Ishikawa (cell line): Measurements from ENCODE around the gene EPHA8.

ENCODE experiments used
- CEBPB ChIP-seq: IDR thresholded peaks from 2 replicates; pipeline ENCODE4 v1.6.1; 2012
- CREB1 ChIP-seq: IDR thresholded peaks from 2 replicates; pipeline ENCODE4 v1.6.1; 2012; ENCODE audit warnings: low read depth
- EGR1 ChIP-seq: IDR thresholded peaks from 2 replicates; pipeline ENCODE4 v1.6.1; 2012
- EP300 ChIP-seq: IDR thresholded peaks from 2 replicates; pipeline ENCODE4 v1.6.1; 2012; ENCODE audit warnings: borderline replicate concordance
- FOXM1 ChIP-seq: IDR thresholded peaks from 2 replicates; pipeline ENCODE4 v1.6.1; 2012; ENCODE audit warnings: low read depth, borderline replicate concordance
- MAX ChIP-seq: IDR thresholded peaks from 2 replicates; pipeline ENCODE4 v1.6.1; 2012
- NFIC ChIP-seq: IDR thresholded peaks from 2 replicates; pipeline ENCODE4 v1.6.1; 2012
- RAD21 ChIP-seq: IDR thresholded peaks from 2 replicates; pipeline ENCODE4 v1.6.1; 2012; ENCODE audit warnings: low read depth
- TAF1 ChIP-seq: IDR thresholded peaks from 2 replicates; pipeline ENCODE4 v1.6.1; 2012; ENCODE audit warnings: low read depth, mild to moderate bottlenecking
- TCF12 ChIP-seq: IDR thresholded peaks from 2 replicates; pipeline ENCODE4 v1.6.1; 2012; ENCODE audit warnings: low read depth
- TEAD4 ChIP-seq: IDR thresholded peaks from 2 replicates; pipeline ENCODE4 v1.6.1; 2012
- USF1 ChIP-seq: IDR thresholded peaks from 2 replicates; pipeline ENCODE4 v1.6.1; 2012
- YY1 ChIP-seq: IDR thresholded peaks from 2 replicates; pipeline ENCODE4 v1.6.1; 2012; ENCODE audit warnings: low read depth
- ZBTB7A ChIP-seq: IDR thresholded peaks from 2 replicates; pipeline ENCODE4 v1.6.1; 2012; ENCODE audit warnings: low read depth
- TF ChIP-seq, protein P1 (sequence below): IDR thresholded peaks from 2 replicates; pipeline ENCODE4 v1.6.1; 2012; ENCODE audit warnings: low read depth, mild to moderate bottlenecking

Gene EPHA8

DNA sequence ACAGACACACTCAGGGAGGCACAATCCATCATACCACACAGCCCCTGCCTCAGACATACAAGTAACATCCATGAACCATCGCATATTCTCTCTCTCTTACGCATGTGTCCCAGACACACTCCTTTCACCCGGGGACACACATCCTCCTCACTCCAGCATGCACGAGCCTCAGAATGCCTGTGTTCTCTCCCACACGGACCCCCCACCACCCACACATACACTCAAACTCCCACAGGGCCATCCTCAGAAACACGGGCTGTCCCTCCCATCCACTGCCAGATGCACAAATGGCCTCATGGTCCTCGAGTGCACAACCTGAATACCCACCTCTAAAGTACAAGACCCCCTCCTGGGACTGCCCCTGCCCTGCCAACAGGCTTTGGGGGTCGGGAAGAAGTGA, 78.0 kb downstream of the EPHA8 start:
- TF ChIP-seq USF1 (no peak), CEBPB (no peak), ZBTB7A (no peak), EP300 (no peak), FOXM1 (no peak), MAX (no peak), CREB1 (no peak), TEAD4 (no peak), TCF12 (no peak)

- TF ChIP-seq NFIC: peak; percentile 81
- peak; percentile 96 for TF ChIP-seq RAD21
- no peak for TF ChIP-seq YY1
Measured at GRCh38 chr1:22641906-22642636, 78.8 kb downstream of the EPHA8 start.

- TF ChIP-seq TEAD4 (no peak), CEBPB (no peak), USF1 (no peak)
Measured at GRCh38 chr1:22643381-22643780, 80.1 kb downstream of the EPHA8 start, which contains the start of gene C1QC. Gene C1QC (plus strand): TSS chr1:22643633. CDS start chr1:22644024, 391 bp downstream.

GRCh38 chr1:22643928-22644327, 80.6 kb downstream of the EPHA8 start:
- TF ChIP-seq TCF12 (no peak), TAF1 (no peak), USF1 (no peak), CEBPB (no peak), ZBTB7A (no peak), RAD21 (no peak), CREB1 (no peak), NFIC (no peak), FOXM1 (no peak), EGR1 (no peak), YY1 (no peak), EP300 (no peak), MAX (no peak), TEAD4 (no peak)
- TF ChIP-seq, protein P1, sequence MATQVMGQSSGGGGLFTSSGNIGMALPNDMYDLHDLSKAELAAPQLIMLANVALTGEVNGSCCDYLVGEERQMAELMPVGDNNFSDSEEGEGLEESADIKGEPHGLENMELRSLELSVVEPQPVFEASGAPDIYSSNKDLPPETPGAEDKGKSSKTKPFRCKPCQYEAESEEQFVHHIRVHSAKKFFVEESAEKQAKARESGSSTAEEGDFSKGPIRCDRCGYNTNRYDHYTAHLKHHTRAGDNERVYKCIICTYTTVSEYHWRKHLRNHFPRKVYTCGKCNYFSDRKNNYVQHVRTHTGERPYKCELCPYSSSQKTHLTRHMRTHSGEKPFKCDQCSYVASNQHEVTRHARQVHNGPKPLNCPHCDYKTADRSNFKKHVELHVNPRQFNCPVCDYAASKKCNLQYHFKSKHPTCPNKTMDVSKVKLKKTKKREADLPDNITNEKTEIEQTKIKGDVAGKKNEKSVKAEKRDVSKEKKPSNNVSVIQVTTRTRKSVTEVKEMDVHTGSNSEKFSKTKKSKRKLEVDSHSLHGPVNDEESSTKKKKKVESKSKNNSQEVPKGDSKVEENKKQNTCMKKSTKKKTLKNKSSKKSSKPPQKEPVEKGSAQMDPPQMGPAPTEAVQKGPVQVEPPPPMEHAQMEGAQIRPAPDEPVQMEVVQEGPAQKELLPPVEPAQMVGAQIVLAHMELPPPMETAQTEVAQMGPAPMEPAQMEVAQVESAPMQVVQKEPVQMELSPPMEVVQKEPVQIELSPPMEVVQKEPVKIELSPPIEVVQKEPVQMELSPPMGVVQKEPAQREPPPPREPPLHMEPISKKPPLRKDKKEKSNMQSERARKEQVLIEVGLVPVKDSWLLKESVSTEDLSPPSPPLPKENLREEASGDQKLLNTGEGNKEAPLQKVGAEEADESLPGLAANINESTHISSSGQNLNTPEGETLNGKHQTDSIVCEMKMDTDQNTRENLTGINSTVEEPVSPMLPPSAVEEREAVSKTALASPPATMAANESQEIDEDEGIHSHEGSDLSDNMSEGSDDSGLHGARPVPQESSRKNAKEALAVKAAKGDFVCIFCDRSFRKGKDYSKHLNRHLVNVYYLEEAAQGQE: no peak

DNA sequence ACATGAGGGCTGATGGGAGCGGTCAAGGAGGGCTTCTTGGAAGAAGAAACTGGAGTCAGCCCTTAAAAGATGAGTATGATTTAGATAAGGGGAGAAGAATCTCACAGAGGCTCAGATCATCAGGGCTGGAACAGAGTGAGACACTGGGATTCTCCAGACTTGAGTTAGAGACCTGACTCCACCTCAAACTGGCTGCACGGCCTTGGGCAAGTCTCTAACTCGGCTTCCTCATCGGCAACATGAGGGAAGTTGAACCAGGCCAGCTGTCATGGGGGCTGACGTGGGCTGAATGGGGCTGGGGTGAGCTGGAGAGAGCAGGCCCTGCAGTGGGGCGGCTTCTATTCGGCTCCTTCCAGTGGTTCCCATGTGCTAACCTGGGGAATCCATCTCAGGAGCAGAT, 82.6 kb downstream of the EPHA8 start:
- TF ChIP-seq, protein P1: no peak
- no peak for TF ChIP-seq EP300
- TF ChIP-seq TCF12: no peak
- TF ChIP-seq FOXM1: no peak
- TF ChIP-seq USF1: no peak
- no peak for TF ChIP-seq TAF1
- no peak for TF ChIP-seq NFIC
- no peak for TF ChIP-seq MAX
- TF ChIP-seq EGR1: no peak
- no peak for TF ChIP-seq RAD21
- no peak for TF ChIP-seq YY1
- TF ChIP-seq TEAD4: no peak
- no peak for TF ChIP-seq CREB1
- no peak for TF ChIP-seq CEBPB
